Fibroblast of the conjunctiva (primary cell): ENCODE measurements around the gene INHBB.
"Not testable (repeated sequence)": the region's sequence is repeated elsewhere in the genome, so short reads cannot be mapped to it uniquely, and the experiment has no call there.

Source experiments
- DNase-seq: peaks from one replicate; pipeline ENCODE4 v3.0.0-alpha.2; 2010; ENCODE audit warnings: low read depth

Gene INHBB

GRCh38 chr2:120382541-120383144, 36.7 kb downstream of the INHBB start:
- DNase-seq, result no peak

DNA sequence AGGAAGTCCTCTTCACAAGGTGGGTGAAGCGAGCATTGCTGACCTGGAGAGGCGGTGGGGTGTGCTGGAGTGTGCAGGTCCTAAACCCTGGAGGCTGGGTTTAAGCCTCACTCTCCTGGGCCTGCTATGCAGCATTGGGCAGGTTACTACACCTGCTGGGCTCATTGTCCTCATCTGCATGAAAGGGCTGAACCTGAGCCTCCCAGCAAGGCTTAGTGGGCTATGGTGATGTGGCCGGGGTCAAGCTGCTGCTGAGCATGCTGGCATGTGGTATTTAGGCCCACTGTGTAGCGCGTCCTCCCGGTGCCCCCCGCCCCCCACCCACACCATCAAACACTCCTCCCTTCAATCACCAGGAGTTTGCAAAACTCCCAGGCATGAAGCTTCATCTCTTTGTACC, 37.3 kb downstream of the INHBB start:
- DNase-seq, result no peak

DNA sequence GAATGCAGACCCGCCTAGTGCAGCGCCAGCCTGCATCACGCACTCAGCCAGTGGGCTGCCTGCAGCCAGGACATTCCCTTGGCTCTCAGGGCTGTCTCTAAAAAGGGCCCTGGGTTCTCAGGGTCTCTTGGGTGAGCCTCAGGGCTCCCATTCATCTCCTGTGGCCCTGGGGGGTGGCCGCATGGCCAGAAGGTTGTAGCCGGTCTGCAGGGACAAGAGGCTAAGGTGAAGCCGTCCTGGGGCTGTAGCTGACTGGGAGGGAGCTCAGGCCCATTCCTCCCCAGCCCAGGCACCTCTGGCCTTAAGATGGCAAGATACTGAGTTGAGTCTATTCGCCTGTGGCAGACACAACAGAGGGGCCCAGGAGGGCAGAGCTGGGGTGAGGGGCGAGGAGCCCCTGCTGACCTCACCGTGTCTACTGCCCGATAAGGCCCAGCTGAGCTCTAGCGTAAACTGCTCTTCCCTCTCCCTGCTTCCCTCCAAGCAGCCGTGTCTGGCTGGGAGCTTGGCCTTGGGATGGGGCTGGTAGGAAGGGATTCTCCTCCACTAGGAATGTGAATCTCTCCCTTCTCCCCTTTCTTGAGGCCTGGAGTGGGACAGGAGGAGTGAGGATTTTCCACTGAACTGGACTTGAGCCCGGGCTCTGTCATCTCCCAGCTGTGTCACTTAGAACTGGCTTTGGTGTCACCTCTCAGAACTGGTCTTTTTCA, 37.9 kb downstream of the INHBB start:
- no peak for DNase-seq

GRCh38 chr2:120384486-120385354, 38.8 kb downstream of the INHBB start:
- DNase-seq, result no peak

DNA sequence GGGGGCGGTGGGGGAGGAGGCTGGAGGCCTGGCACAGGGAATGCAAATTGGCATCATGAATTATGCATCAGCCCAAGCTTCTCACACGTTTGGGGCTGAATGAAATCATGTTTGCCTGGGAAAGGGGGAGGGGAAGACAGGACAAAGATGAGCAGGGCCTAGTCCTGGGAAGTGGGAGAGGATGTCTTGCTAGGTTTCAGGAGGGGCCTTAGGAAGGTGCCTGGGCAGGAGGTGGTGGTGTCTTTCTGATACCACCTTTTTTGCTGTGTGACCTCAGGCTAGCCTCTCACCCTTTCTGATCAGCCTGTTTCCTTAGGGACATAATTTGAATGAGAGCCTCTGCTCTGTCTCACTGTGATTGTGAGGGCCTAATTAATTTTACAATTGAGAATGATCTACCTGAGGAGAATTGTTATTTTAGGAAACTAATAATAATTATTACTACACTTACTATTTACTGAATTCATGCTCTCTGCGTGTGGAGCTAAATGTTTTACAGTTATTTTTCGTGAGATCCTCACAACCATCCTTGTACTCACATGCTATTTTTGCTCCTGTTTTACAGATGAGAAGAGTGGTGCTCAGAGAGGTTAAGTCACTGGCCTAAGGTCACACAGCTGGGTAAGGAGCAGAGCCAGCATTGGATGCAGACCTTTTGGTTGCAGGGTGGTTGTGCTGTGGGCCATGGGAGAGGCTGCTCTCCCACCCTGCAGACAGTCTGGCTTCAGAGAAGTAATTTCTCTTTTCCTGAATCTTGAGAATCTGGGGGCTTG, 39.6 kb downstream of the INHBB start:
- DNase-seq, result no peak

GRCh38 chr2:120388222-120389035, 42.5 kb downstream of the INHBB start:
- no peak for DNase-seq

GRCh38 chr2:120389036-120389391, 43.1 kb downstream of the INHBB start:
- DNase-seq, result no peak

DNA sequence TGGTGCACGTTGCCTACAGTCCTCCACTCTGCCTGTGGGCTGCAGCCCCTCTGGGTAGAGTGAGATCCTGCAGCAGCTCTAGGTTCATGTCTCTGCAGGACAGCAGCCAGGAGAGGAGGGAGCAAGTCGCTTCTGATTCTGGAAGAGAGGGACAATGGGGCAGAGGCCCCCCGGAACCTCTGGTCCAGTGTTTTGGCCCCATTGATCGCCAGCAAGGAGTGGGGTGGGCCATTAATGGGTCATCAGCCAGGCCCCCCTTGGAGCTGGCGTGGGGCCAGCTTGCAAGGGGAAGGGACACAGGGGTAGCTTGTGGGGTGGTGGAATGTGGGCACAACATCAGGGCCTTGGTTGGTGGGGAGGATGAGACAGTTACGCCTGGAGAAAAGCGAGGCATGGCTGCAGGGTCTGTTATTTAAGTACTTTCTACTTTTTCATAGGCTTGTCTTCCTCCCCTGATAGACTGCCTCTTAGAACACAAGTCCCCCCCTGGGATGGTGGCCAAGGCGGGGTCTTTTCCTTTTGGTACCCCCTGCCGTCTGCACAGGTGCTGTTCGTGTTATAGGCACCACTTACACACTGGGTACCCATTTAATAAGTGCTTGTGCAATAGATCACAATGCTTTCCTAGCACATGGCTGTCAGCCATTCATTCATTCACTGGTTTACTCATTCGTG, 44.6 kb downstream of the INHBB start:
- no peak for DNase-seq

DNA sequence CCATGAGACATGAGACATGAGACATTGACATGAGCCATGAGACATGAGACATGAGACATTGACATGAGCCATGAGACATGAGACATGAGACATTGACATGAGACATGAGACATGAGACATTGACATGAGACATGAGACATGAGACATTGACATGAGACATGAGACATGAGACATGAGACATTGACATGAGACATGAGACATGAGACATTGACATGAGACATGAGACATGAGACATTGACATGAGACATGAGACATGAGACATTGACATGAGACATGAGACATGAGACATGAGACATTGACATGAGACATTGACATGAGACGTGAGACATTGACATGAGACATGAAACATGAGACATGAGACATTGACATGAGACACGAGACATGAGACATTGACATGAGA, 45.4 kb downstream of the INHBB start:
- DNase-seq, result not testable (repeated sequence)

DNA sequence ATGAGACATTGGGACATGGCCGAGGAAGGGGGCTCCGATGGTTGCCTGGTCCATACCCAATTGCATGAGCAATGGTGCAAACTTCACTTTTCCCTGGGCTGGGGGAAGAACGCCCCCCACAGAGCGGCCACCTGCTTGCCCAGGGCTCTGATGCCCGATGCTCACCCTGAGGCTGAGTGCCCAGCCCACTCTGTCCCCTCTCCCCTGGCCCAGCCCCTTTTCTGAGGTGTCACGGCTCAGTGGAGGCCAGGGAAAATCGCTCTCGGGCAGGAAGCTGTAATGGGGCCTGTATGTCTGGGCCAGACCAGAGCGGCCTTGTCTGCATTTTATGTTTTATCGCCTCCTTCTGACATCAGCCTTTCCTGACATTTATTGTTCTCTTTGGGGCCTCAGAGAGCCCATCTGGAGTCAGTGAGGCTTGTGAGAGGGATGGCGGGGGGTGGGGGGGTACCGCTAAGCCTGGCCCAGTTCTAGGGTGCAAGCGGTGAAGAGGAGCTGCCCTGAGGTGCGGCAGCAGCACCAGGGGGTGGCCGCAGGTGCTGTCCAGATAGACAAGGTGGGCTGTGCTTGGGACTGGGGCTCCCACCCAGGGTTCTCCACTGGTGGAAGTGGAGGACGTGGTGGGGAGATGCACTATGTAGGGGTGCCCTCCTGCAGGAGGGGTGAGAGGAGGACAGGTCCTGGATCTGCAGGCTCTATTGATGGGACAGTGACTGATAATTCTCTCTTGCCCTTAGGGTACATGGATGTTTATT, 46.2 kb downstream of the INHBB start:
- DNase-seq, result no peak

- no peak for DNase-seq
Observed at GRCh38 chr2:120392923-120393322, 47.0 kb downstream of the INHBB start.

- no peak for DNase-seq
Observed at GRCh38 chr2:120393456-120393855, 47.5 kb downstream of the INHBB start.

- DNase-seq, result no peak
Observed at GRCh38 chr2:120394764-120395163, 48.8 kb downstream of the INHBB start.

DNA sequence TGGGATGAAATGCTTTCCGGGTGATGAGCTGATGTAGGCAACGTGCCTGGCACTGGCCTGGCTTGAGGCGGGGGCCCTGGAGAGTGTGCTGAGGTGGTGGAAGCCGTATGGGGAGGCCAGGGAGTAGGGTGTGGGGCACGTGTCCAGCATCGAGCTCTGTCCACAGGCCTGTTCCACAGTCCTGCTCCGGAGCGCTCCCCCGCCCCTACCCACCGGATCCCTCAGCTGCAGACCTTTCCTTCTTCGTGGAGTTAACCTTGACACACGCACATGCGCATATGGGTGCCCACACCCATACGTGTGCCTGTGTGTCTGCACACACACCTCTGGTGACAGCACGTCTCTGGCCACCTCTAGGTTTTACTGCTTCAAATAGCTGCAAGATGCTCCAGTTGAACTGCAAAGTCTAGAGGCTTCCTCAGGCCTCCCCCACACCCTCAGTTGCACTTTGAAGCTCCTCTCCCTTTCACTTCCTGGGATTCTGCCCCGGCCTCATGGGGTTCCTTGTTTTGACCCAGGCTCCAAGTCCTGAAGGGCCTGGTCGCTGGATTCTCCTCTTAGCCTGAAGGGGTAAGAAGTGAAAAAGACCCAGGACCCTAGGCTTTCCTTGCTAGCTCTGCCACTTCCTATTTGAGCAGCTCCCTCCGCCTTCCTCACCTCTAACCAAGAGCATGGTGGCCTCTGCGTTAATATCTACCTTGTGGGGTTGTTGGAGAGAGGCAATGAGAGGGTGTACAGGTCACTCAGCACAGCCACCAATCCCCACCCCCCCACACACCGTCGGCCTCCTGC, 49.5 kb downstream of the INHBB start:
- DNase-seq, result no peak

GRCh38 chr2:120396013-120396860, 50.3 kb downstream of the INHBB start:
- DNase-seq, result no peak

- no peak for DNase-seq
Observed at GRCh38 chr2:120396861-120397811, 51.2 kb downstream of the INHBB start.
